ENCODE data around the gene JDP2.

GRCh38 chr14:75469164-75469563 lies 41.3 kb downstream of the JDP2 start:
- TF ChIP-seq IRF3 (IDR thresholded peaks at IDR 0.05; ENCODE audit: low read depth, low read length) (no peak), EP300 (IDR thresholded peaks at IDR 0.05; ENCODE audit: borderline replicate concordance in 1 of 2, low read depth in 1 of 2, low read length in 1 of 2) (no peak), CTCF (IDR thresholded peaks at IDR 0.05) (no peak), FOXJ3 (CRISPR knock-in tag; IDR thresholded peaks at IDR 0.05) (no peak), USF2 (IDR thresholded peaks at IDR 0.05; ENCODE audit: borderline replicate concordance, low read depth, low read length) (no peak), REST (IDR thresholded peaks at IDR 0.05; ENCODE audit: low read depth, low read length) (no peak), EZH2phosphoT487 (IDR thresholded peaks at IDR 0.05; ENCODE audit: borderline replicate concordance, low read depth) (no peak), RXRA (IDR thresholded peaks at IDR 0.05; ENCODE audit: borderline replicate concordance, low read depth) (no peak), RAD21 (IDR thresholded peaks at IDR 0.05; ENCODE audit: low read length) (no peak), SMC3 (IDR thresholded peaks at IDR 0.05; ENCODE audit: low read depth, low read length) (no peak), MAX (IDR thresholded peaks at IDR 0.05; ENCODE audit: low read depth) (no peak), POLR2AphosphoS5 (IDR thresholded peaks at IDR 0.05; ENCODE audit: low read depth, low read length) (no peak)

Data from SK-N-SH (cell line).